Measurements from ENCODE around the gene SFXN2.
A peak's percentile ranks its signal among the peaks of the same experiment; 100 is the strongest.

DNA sequence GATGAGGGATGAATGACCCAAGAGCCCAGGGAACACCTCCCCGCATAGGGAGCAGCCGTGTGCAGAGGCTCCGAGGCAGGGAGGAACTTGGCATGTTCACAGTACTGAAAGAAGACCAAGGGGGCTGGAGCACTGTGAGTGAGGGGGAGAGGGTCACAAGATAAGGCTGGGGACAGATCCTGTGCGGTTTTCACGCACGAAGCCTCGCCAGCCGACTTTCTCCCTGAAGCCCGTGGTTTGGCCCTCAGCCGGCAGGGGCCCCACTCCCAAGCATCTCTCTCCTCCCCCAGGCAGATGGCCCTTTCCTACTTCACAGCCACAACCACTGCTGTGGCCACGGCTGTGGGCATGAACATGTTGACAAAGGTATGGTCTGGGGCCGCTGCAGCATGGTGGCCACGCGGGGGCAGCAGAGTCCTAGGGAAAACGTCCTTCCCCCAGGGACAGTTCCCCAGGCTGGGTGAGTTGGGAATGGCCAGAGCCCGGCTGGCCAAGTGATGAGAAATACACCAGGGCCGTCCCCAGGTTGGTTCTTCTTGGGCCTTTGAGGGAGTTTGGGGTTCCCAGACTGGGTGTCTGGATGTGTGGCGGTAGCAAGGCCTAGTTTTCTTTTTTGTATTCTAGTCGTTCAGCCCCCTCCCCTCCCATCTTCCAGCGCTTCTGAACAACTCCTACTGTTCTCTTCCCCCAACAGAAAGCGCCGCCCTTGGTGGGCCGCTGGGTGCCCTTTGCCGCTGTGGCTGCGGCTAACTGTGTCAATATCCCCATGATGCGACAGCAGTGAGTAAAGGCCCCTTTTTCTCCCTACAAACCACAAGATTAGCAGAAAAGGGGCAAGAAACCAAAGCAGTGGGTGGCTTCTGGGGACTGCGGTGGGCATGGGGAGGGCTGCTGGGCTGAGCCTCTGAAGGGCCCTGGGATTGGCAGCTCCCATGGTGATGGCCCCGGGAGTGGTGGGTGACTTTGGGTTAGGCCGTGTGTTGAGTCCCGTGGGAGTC, 14.9 kb downstream of the SFXN2 start:
- TF ChIP-seq, protein P1, sequence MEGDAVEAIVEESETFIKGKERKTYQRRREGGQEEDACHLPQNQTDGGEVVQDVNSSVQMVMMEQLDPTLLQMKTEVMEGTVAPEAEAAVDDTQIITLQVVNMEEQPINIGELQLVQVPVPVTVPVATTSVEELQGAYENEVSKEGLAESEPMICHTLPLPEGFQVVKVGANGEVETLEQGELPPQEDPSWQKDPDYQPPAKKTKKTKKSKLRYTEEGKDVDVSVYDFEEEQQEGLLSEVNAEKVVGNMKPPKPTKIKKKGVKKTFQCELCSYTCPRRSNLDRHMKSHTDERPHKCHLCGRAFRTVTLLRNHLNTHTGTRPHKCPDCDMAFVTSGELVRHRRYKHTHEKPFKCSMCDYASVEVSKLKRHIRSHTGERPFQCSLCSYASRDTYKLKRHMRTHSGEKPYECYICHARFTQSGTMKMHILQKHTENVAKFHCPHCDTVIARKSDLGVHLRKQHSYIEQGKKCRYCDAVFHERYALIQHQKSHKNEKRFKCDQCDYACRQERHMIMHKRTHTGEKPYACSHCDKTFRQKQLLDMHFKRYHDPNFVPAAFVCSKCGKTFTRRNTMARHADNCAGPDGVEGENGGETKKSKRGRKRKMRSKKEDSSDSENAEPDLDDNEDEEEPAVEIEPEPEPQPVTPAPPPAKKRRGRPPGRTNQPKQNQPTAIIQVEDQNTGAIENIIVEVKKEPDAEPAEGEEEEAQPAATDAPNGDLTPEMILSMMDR (IDR thresholded peaks at IDR 0.05; ENCODE audit: low read length) = peak; percentile 89
- no peak for TF ChIP-seq EZH2 (optimal IDR thresholded peaks at IDR 0.05; ENCODE audit: low read depth, low read length)
- no peak for TF ChIP-seq EZH2phosphoT487 (IDR thresholded peaks at IDR 0.05; ENCODE audit: low read length)
